ELF-1 (cell line): ENCODE measurements around the gene SYCE1L.

ENCODE experiments used
- DNase-seq: peaks from one replicate; pipeline ENCODE4 v3.0.0-alpha.2; 2016; ENCODE audit warnings: low read depth, low spot score

Gene SYCE1L

GRCh38 chr16:77250400-77250799, 51.2 kb downstream of the SYCE1L start:
- DNase-seq = no peak
